ENCODE data around the gene WARS2.

GRCh38 chr1:119007339-119007669, 133.1 kb downstream of the WARS2 start:
- TF ChIP-seq POLR2A (IDR thresholded peaks at IDR 0.05; ENCODE audit: low read length) (no peak), GATA1 (IDR thresholded peaks at IDR 0.05; ENCODE audit: low read depth, low read length) (no peak)

All from erythroblast (primary cell).